ENCODE data around the gene DBNDD1. TPM values are rescaled to one million over a fixed set of nuclear protein-coding genes. Genes with fewer than 3 reads are reported as not detected.

Gene DBNDD1
- total and polyA plus RNA-seq, 4 donors: 0.09 to 1.5 (median 0.82) TPM

- DNase-seq (ENCODE audit: low spot score): no peak
- Histone ChIP-seq H3K9ac (ENCODE audit: low read depth in 1 of 2, low read length in 2 of 2) (no peak overlapping the region), H3K9me3 (ENCODE audit: control insufficient read depth in 4 of 4, low read length in 3 of 4) (no peaks in the 10 kb centered on the region), H3K4me3 (ENCODE audit: low read depth in 1 of 3, low read length in 3 of 3) (no peak overlapping the region), H3K36me3 (ENCODE audit: control insufficient read depth in 4 of 4, insufficient read depth in 3 of 4, low read depth in 1 of 4, low read length in 3 of 4) (peaks cover 17 to 57% (median 36%) of the 10 kb centered on the region in 4 donors), H3K27me3 (ENCODE audit: control insufficient read depth in 4 of 4, insufficient read depth in 4 of 4, low read length in 3 of 4) (no peaks in the 10 kb centered on the region), H3K4me1 (ENCODE audit: control insufficient read depth in 4 of 4, insufficient read depth in 4 of 4, low read length in 3 of 4) (no peaks in the 10 kb centered on the region), H3K27ac (ENCODE audit: low read depth in 1 of 2, low read length in 2 of 2) (no peak overlapping the region)
- WGBS: 91% methylated on average over 15 of the region's 15 CpGs
- TF ChIP-seq JUND (IDR thresholded peaks at IDR 0.05) (no peak), RXRA (IDR thresholded peaks at IDR 0.05) (no peak), FOXA1 (IDR thresholded peaks at IDR 0.05) (no peak), FOXA2 (IDR thresholded peaks at IDR 0.05) (no peak), RAD21 (IDR thresholded peaks at IDR 0.05) (no peak), REST (IDR thresholded peaks at IDR 0.05) (no peak), YY1 (IDR thresholded peaks at IDR 0.05) (no peak), ATF3 (IDR thresholded peaks at IDR 0.05) (no peak)
Observed at GRCh38 chr16:89983536-89983935, 35.7 kb downstream of the DBNDD1 start.

DNA sequence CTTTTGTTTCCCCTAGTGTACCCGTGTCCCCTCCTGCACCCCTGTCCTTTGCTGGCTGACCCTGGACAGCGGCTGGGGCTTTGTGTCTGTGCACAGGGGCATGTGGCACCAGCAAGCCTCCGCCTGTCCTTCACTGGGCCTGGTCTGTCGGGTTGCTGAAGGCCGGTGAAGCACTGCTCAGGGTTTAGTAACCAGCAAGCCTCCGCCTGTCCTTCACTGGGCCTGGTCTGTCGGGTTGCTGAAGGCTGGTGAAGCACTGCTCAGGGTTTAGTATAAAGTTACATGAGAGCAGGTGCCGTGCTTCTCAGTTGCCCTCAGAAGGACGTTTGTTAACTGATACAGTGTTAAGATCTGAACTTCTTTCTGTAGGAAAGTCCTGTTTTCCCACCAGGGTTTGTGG lies 36.9 kb downstream of the DBNDD1 start:
- WGBS: 96% methylated on average over 9 of the region's 9 CpGs
- Histone ChIP-seq H3K36me3 (ENCODE audit: control insufficient read depth in 4 of 4, insufficient read depth in 3 of 4, low read depth in 1 of 4, low read length in 3 of 4) (peaks cover 22 to 60% (median 36%) of the 10 kb centered on the region in 4 donors), H3K9me3 (ENCODE audit: control insufficient read depth in 4 of 4, low read length in 3 of 4) (no peaks in the 10 kb centered on the region), H3K4me1 (ENCODE audit: control insufficient read depth in 4 of 4, insufficient read depth in 4 of 4, low read length in 3 of 4) (no peaks in the 10 kb centered on the region), H3K9ac (ENCODE audit: low read depth in 1 of 2, low read length in 2 of 2) (no peak overlapping the region), H3K27ac (ENCODE audit: low read depth in 1 of 2, low read length in 2 of 2) (no peak overlapping the region), H3K4me3 (ENCODE audit: low read depth in 1 of 3, low read length in 3 of 3) (no peak overlapping the region), H3K27me3 (ENCODE audit: control insufficient read depth in 4 of 4, insufficient read depth in 4 of 4, low read length in 3 of 4) (no peaks in the 10 kb centered on the region)
- TF ChIP-seq RAD21 (IDR thresholded peaks at IDR 0.05) (no peak), EGR1 (IDR thresholded peaks at IDR 0.05; ENCODE audit: low read depth in 2 of 2) (no peak)
- no peak for DNase-seq (ENCODE audit: low spot score)

- Histone ChIP-seq H3K9me3 (ENCODE audit: control insufficient read depth in 4 of 4, low read length in 3 of 4) (no peaks in the 10 kb centered on the region), H3K36me3 (ENCODE audit: control insufficient read depth in 4 of 4, insufficient read depth in 3 of 4, low read depth in 1 of 4, low read length in 3 of 4) (peaks cover 18 to 52% (median 36%) of the 10 kb centered on the region in 4 donors), H3K27me3 (ENCODE audit: control insufficient read depth in 4 of 4, insufficient read depth in 4 of 4, low read length in 3 of 4) (no peaks in the 10 kb centered on the region), H3K27ac (ENCODE audit: low read depth in 1 of 2, low read length in 2 of 2) (no peak overlapping the region), H3K4me3 (ENCODE audit: low read depth in 1 of 3, low read length in 3 of 3) (no peak overlapping the region), H3K9ac (ENCODE audit: low read depth in 1 of 2, low read length in 2 of 2) (no peak overlapping the region), H3K4me1 (ENCODE audit: control insufficient read depth in 4 of 4, insufficient read depth in 4 of 4, low read length in 3 of 4) (no peaks in the 10 kb centered on the region)
- DNase-seq (ENCODE audit: low spot score): no peak
- WGBS: 91% methylated on average over 8 of the region's 8 CpGs
- TF ChIP-seq GABPA (IDR thresholded peaks at IDR 0.05 in 1 of 2, conservative IDR thresholded peaks at IDR 0.05 in 1 of 2) (no peak), HNF4G (IDR thresholded peaks at IDR 0.05) (no peak), FOXA1 (IDR thresholded peaks at IDR 0.05) (no peak), SP1 (IDR thresholded peaks at IDR 0.05) (no peak), HNF4A (conservative IDR thresholded peaks at IDR 0.05) (no peak), RAD21 (IDR thresholded peaks at IDR 0.05) (no peak), REST (IDR thresholded peaks at IDR 0.05) (no peak), TAF1 (conservative IDR thresholded peaks at IDR 0.05) (no peak), MAX (IDR thresholded peaks at IDR 0.05) (no peak), NR2F2 (IDR thresholded peaks at IDR 0.05) (no peak), FOXA2 (IDR thresholded peaks at IDR 0.05) (no peak), EGR1 (IDR thresholded peaks at IDR 0.05; ENCODE audit: low read depth in 2 of 2) (no peak)
- TF ChIP-seq, protein P1, sequence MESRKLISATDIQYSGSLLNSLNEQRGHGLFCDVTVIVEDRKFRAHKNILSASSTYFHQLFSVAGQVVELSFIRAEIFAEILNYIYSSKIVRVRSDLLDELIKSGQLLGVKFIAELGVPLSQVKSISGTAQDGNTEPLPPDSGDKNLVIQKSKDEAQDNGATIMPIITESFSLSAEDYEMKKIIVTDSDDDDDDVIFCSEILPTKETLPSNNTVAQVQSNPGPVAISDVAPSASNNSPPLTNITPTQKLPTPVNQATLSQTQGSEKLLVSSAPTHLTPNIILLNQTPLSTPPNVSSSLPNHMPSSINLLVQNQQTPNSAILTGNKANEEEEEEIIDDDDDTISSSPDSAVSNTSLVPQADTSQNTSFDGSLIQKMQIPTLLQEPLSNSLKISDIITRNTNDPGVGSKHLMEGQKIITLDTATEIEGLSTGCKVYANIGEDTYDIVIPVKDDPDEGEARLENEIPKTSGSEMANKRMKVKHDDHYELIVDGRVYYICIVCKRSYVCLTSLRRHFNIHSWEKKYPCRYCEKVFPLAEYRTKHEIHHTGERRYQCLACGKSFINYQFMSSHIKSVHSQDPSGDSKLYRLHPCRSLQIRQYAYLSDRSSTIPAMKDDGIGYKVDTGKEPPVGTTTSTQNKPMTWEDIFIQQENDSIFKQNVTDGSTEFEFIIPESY (IDR thresholded peaks at IDR 0.05): no peak
Observed at GRCh38 chr16:89981414-89981813, 37.8 kb downstream of the DBNDD1 start.
